Tibial nerve (tissue), 4 donors: ENCODE results near the gene FGF1. TPM values are rescaled to one million over a fixed set of nuclear protein-coding genes. Genes with fewer than 3 reads are reported as not detected.

ENCODE experiments used
- DNase-seq, 2 donors: peaks; one replicate each; pipeline ENCODE4 v3.0.0-alpha.2; 2019; ENCODE audit warnings: low spot score in 2 of 2
- H3K27ac ChIP-seq, 4 donors: fragments of 200-600 bp; sonication (generic) in 3 of 4; one replicate each; pipeline ENCODE4 v1.5.1; 2017 to 2019; ENCODE audit warnings: mild to moderate bottlenecking in 1 of 4
- H3K27me3 ChIP-seq, 2 donors: fragments of 200-600 bp; sonication (generic) in 1 of 2; one replicate each; pipeline versions ENCODE4 v1.5.1 to v1.6.0; 2017 to 2019
- H3K36me3 ChIP-seq, 3 donors: fragments of 200-600 bp; sonication (generic); one replicate each; pipeline ENCODE4 v1.5.1; 2018 to 2019
- H3K4me1 ChIP-seq, 4 donors: fragments of 200-600 bp; sonication (generic) in 3 of 4; one replicate each; pipeline ENCODE4 v1.5.1; 2017 to 2019
- H3K4me3 ChIP-seq, 4 donors: fragments of 200-600 bp; sonication (generic) in 3 of 4; one replicate each; pipeline ENCODE4 v1.5.1; 2017 to 2019; ENCODE audit warnings: mild to moderate bottlenecking in 1 of 4, moderate library complexity in 1 of 4
- H3K9me3 ChIP-seq, 4 donors: fragments of 200-600 bp; sonication (generic) in 3 of 4; one replicate each; pipeline ENCODE4 v1.5.1; 2017 to 2019
- EP300 ChIP-seq, 2 donors: sonication (generic); formaldehyde crosslinking; IDR thresholded peaks; one replicate each; pipeline ENCODE4 v1.6.1; 2017; ENCODE audit warnings: antibody characterized with exemption in 2 of 2, mild to moderate bottlenecking in 1 of 2
- POLR2A ChIP-seq, 2 donors: fragments of 450-650 bp; IDR thresholded peaks; one replicate each; pipeline ENCODE4 v1.6.1; 2017; ENCODE audit warnings: antibody characterized with exemption in 2 of 2, mild to moderate bottlenecking in 2 of 2, moderate library complexity in 2 of 2
- WGBS, 2 donors: methylation state at CpG; one replicate each; pipeline ENCODE4 v1.1.5; 2018; 5-methylcytosine and 5-hydroxymethylcytosine counted together
- total RNA-seq, 4 donors: library from RNA; depleted of rRNA; stranded (reverse); fragments of >200 nt; gene quantifications; one replicate each; pipeline ENCODE4 v1.1.0, GENCODE V29; 2016
- TF ChIP-seq, protein P1 (sequence below), 5 experiments: fragments of 200-600 bp in 3 of 5; fragments of 450-650 bp in 2 of 5; sonication (generic) in 3 of 5; IDR thresholded peaks; one replicate each; pipeline ENCODE4 v1.5.1; 2016 to 2019; ENCODE audit warnings: antibody characterized with exemption in 5 of 5, mild to moderate bottlenecking in 3 of 5, moderate library complexity in 2 of 5

FGF1 gene
- total RNA-seq, 4 donors from 2014 or later: 38.1 to 131 (median 115) TPM

GRCh38 chr5:142683881-142684505, 1.9 kb downstream of the FGF1 start:
- peak overlapping the region; percentile 53 to 92 (median 68) for H3K27ac ChIP-seq
- no peak for TF ChIP-seq EP300 (IDR thresholded peaks at IDR 0.05)
- no peak for TF ChIP-seq POLR2A (IDR thresholded peaks at IDR 0.05)
- TF ChIP-seq, protein P1, sequence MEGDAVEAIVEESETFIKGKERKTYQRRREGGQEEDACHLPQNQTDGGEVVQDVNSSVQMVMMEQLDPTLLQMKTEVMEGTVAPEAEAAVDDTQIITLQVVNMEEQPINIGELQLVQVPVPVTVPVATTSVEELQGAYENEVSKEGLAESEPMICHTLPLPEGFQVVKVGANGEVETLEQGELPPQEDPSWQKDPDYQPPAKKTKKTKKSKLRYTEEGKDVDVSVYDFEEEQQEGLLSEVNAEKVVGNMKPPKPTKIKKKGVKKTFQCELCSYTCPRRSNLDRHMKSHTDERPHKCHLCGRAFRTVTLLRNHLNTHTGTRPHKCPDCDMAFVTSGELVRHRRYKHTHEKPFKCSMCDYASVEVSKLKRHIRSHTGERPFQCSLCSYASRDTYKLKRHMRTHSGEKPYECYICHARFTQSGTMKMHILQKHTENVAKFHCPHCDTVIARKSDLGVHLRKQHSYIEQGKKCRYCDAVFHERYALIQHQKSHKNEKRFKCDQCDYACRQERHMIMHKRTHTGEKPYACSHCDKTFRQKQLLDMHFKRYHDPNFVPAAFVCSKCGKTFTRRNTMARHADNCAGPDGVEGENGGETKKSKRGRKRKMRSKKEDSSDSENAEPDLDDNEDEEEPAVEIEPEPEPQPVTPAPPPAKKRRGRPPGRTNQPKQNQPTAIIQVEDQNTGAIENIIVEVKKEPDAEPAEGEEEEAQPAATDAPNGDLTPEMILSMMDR (IDR thresholded peaks at IDR 0.05): no peak
- H3K4me3 ChIP-seq: peak overlapping the region in 1 of 4 donors; percentile 32
- H3K9me3 ChIP-seq: no peaks in the 10 kb centered on the region
- H3K4me1 ChIP-seq: peaks cover 0 to 44% (median 19%) of the 10 kb centered on the region in 4 donors
- no peaks in the 10 kb centered on the region for H3K36me3 ChIP-seq
- 62 to 67% methylated on average over 5 of the region's 5 CpGs for WGBS, 2 donors
- no peaks in the 10 kb centered on the region for H3K27me3 ChIP-seq
- no peak for DNase-seq

- Histone ChIP-seq H3K4me1 (peaks cover 0 to 44% (median 19%) of the 10 kb centered on the region in 4 donors), H3K27ac (peak overlapping the region in 3 of 4 donors; percentile 8 to 92 (median 76)), H3K4me3 (no peak overlapping the region), H3K27me3 (no peaks in the 10 kb centered on the region), H3K9me3 (no peaks in the 10 kb centered on the region), H3K36me3 (no peaks in the 10 kb centered on the region)
- TF ChIP-seq EP300 (IDR thresholded peaks at IDR 0.05) (no peak), POLR2A (IDR thresholded peaks at IDR 0.05) (no peak)
- TF ChIP-seq, protein P1 (IDR thresholded peaks at IDR 0.05): no peak
- DNase-seq: no peak
- WGBS, 2 donors: 84 to 97% methylated on average over 3 of the region's 3 CpGs
These were observed 2.8 kb downstream of the FGF1 start for GRCh38 chr5:142683116-142683515.

- Histone ChIP-seq H3K9me3 (no peaks in the 10 kb centered on the region), H3K27me3 (no peaks in the 10 kb centered on the region), H3K36me3 (no peaks in the 10 kb centered on the region), H3K4me1 (peaks cover 0 to 32% (median 9%) of the 10 kb centered on the region in 4 donors), H3K4me3 (no peak overlapping the region), H3K27ac (no peak overlapping the region)
- WGBS, 2 donors: 90% methylated on average over 5 of the region's 5 CpGs
- DNase-seq: no peak
- TF ChIP-seq EP300 (IDR thresholded peaks at IDR 0.05) (no peak), POLR2A (IDR thresholded peaks at IDR 0.05) (no peak)
- TF ChIP-seq, protein P1 (IDR thresholded peaks at IDR 0.05): no peak
These were observed 5.2 kb downstream of the FGF1 start for GRCh38 chr5:142680605-142681259.

- H3K36me3 ChIP-seq: no peaks in the 10 kb centered on the region
- H3K9me3 ChIP-seq: no peaks in the 10 kb centered on the region
- no peak overlapping the region for H3K4me3 ChIP-seq
- WGBS, 2 donors: 98 to 100% methylated on average over 2 of the region's 2 CpGs
- peaks cover 0 to 32% (median 7%) of the 10 kb centered on the region in 4 donors for H3K4me1 ChIP-seq
- TF ChIP-seq POLR2A (IDR thresholded peaks at IDR 0.05) (no peak), EP300 (IDR thresholded peaks at IDR 0.05) (no peak)
- TF ChIP-seq, protein P1 (IDR thresholded peaks at IDR 0.05): no peak
- no peaks in the 10 kb centered on the region for H3K27me3 ChIP-seq
- H3K27ac ChIP-seq: no peak overlapping the region
- DNase-seq: no peak
These were observed 6.1 kb downstream of the FGF1 start for GRCh38 chr5:142679744-142680143.

- H3K4me3 ChIP-seq: no peak overlapping the region
- TF ChIP-seq EP300 (IDR thresholded peaks at IDR 0.05): no peak
- TF ChIP-seq, protein P1 (IDR thresholded peaks at IDR 0.05): no peak
- no peak for TF ChIP-seq POLR2A (IDR thresholded peaks at IDR 0.05)
- no peaks in the 10 kb centered on the region for H3K27me3 ChIP-seq
- no peak for DNase-seq
- H3K4me1 ChIP-seq: peaks cover 0 to 30% (median 14%) of the 10 kb centered on the region in 4 donors
- H3K9me3 ChIP-seq: no peaks in the 10 kb centered on the region
- 87 to 91% methylated on average over 4 of the region's 4 CpGs for WGBS, 2 donors
- H3K36me3 ChIP-seq: no peaks in the 10 kb centered on the region
- H3K27ac ChIP-seq: no peak overlapping the region
These were observed 7.4 kb downstream of the FGF1 start for GRCh38 chr5:142678529-142678928.
